ENCODE results near the gene AFF3.

AFF3 gene

GRCh38 chr2:99865818-99866676, 276.3 kb downstream of the AFF3 start:
- Histone ChIP-seq H3K9ac (ENCODE audit: low read length) (no peak overlapping the region), H3K4me3 (ENCODE audit: low read length) (no peak overlapping the region), H3K4me1 (ENCODE audit: control insufficient read depth, insufficient read depth, low read length) (no peaks in the 10 kb centered on the region), H3K9me3 (ENCODE audit: control insufficient read depth, low read length) (no peaks in the 10 kb centered on the region), H3K36me3 (ENCODE audit: control insufficient read depth, insufficient read depth, low read length) (no peaks in the 10 kb centered on the region), H3K27me3 (ENCODE audit: control insufficient read depth, insufficient read depth, low read length) (no peaks in the 10 kb centered on the region)

- H3K4me3 ChIP-seq (ENCODE audit: low read length), result no peak overlapping the region
- no peak overlapping the region for H3K9ac ChIP-seq (ENCODE audit: low read length)
- no peaks in the 10 kb centered on the region for H3K4me1 ChIP-seq (ENCODE audit: control insufficient read depth, insufficient read depth, low read length)
- no peaks in the 10 kb centered on the region for H3K9me3 ChIP-seq (ENCODE audit: control insufficient read depth, low read length)
- no peaks in the 10 kb centered on the region for H3K36me3 ChIP-seq (ENCODE audit: control insufficient read depth, insufficient read depth, low read length)
- no peaks in the 10 kb centered on the region for H3K27me3 ChIP-seq (ENCODE audit: control insufficient read depth, insufficient read depth, low read length)
Measured at GRCh38 chr2:99864561-99865553, 277.5 kb downstream of the AFF3 start.

DNA sequence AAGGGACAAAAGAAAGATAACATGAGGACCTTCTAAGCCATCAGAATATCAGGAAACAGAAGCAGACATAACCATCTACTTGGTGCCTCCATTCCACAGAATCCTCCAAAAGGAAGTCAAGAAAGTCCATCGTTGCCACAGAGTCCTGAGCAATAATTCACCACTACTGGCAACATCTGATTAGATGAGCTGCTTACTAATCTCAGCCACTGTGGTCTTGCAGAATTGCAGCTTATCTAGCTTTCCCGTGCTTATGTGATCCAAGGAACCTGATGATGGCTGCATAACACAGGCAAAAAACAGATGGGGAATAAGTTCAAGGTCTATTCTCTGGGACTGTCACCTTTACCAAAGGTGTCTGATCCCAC, 278.5 kb downstream of the AFF3 start:
- Histone ChIP-seq H3K4me1 (ENCODE audit: control insufficient read depth, insufficient read depth, low read length) (no peaks in the 10 kb centered on the region), H3K9ac (ENCODE audit: low read length) (no peak overlapping the region), H3K4me3 (ENCODE audit: low read length) (no peak overlapping the region), H3K27me3 (ENCODE audit: control insufficient read depth, insufficient read depth, low read length) (no peaks in the 10 kb centered on the region), H3K9me3 (ENCODE audit: control insufficient read depth, low read length) (no peaks in the 10 kb centered on the region), H3K36me3 (ENCODE audit: control insufficient read depth, insufficient read depth, low read length) (no peaks in the 10 kb centered on the region)

DNA sequence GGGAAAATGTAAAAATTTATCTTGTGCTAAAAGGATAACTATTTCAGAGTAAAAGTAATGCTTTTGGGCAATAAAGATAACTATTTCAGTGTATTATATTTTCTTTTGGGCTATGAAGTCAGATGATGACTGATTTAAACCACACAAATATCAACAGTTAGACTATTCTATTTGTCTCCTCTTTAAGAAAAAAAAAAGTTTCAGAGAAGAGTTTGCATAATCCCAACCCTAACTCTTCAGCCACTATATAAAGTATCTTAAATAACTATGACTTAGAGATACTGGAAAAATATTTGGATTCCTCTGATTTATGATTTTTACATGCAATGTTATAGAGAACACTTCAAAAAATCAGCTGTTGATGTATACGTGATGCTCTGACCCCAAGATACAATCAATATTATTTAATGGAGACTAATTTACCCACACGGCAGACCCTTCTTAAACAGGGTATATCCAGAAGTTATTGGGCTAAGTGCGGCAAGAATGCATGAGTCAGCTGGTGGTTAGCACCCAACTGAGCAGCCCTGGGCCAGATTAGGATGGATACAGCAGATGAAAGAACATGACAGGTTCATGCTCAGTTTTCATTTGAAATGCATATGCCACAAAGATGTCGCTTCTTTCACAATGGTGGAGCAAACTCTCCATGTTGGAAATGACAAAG, 279.0 kb downstream of the AFF3 start:
- no peaks in the 10 kb centered on the region for H3K36me3 ChIP-seq (ENCODE audit: control insufficient read depth, insufficient read depth, low read length)
- no peaks in the 10 kb centered on the region for H3K9me3 ChIP-seq (ENCODE audit: control insufficient read depth, low read length)
- no peak overlapping the region for H3K9ac ChIP-seq (ENCODE audit: low read length)
- H3K4me3 ChIP-seq (ENCODE audit: low read length), result no peak overlapping the region
- H3K4me1 ChIP-seq (ENCODE audit: control insufficient read depth, insufficient read depth, low read length), result no peaks in the 10 kb centered on the region
- no peaks in the 10 kb centered on the region for H3K27me3 ChIP-seq (ENCODE audit: control insufficient read depth, insufficient read depth, low read length)

GRCh38 chr2:99862566-99862965, 279.8 kb downstream of the AFF3 start:
- no peaks in the 10 kb centered on the region for H3K4me1 ChIP-seq (ENCODE audit: control insufficient read depth, insufficient read depth, low read length)

GRCh38 chr2:99861376-99861760, 281.0 kb downstream of the AFF3 start:
- no peaks in the 10 kb centered on the region for H3K4me1 ChIP-seq (ENCODE audit: control insufficient read depth, insufficient read depth, low read length)
- no peak overlapping the region for H3K9ac ChIP-seq (ENCODE audit: low read length)
- H3K9me3 ChIP-seq (ENCODE audit: control insufficient read depth, low read length), result no peaks in the 10 kb centered on the region
- H3K36me3 ChIP-seq (ENCODE audit: control insufficient read depth, insufficient read depth, low read length), result no peaks in the 10 kb centered on the region
- H3K4me3 ChIP-seq (ENCODE audit: low read length), result no peak overlapping the region
- H3K27me3 ChIP-seq (ENCODE audit: control insufficient read depth, insufficient read depth, low read length), result no peaks in the 10 kb centered on the region

More at GRCh38 chr2:99862566-99862965, 279.8 kb downstream of the AFF3 start:
- Histone ChIP-seq H3K27me3 (ENCODE audit: control insufficient read depth, insufficient read depth, low read length) (no peaks in the 10 kb centered on the region), H3K9ac (ENCODE audit: low read length) (no peak overlapping the region), H3K36me3 (ENCODE audit: control insufficient read depth, insufficient read depth, low read length) (no peaks in the 10 kb centered on the region), H3K4me3 (ENCODE audit: low read length) (no peak overlapping the region), H3K9me3 (ENCODE audit: control insufficient read depth, low read length) (no peaks in the 10 kb centered on the region)

GRCh38 chr2:99860720-99861375, 281.5 kb downstream of the AFF3 start:
- no peak overlapping the region for H3K9ac ChIP-seq (ENCODE audit: low read length)
- H3K36me3 ChIP-seq (ENCODE audit: control insufficient read depth, insufficient read depth, low read length), result no peaks in the 10 kb centered on the region
- H3K4me3 ChIP-seq (ENCODE audit: low read length), result no peak overlapping the region
- no peaks in the 10 kb centered on the region for H3K27me3 ChIP-seq (ENCODE audit: control insufficient read depth, insufficient read depth, low read length)
- H3K9me3 ChIP-seq (ENCODE audit: control insufficient read depth, low read length), result no peaks in the 10 kb centered on the region
- H3K4me1 ChIP-seq (ENCODE audit: control insufficient read depth, insufficient read depth, low read length), result no peaks in the 10 kb centered on the region

- Histone ChIP-seq H3K4me3 (ENCODE audit: low read length) (no peak overlapping the region), H3K36me3 (ENCODE audit: control insufficient read depth, insufficient read depth, low read length) (no peaks in the 10 kb centered on the region), H3K27me3 (ENCODE audit: control insufficient read depth, insufficient read depth, low read length) (no peaks in the 10 kb centered on the region), H3K9ac (ENCODE audit: low read length) (no peak overlapping the region), H3K9me3 (ENCODE audit: control insufficient read depth, low read length) (no peaks in the 10 kb centered on the region), H3K4me1 (ENCODE audit: control insufficient read depth, insufficient read depth, low read length) (no peaks in the 10 kb centered on the region)
Measured at GRCh38 chr2:99858951-99859596, 283.3 kb downstream of the AFF3 start.

DNA sequence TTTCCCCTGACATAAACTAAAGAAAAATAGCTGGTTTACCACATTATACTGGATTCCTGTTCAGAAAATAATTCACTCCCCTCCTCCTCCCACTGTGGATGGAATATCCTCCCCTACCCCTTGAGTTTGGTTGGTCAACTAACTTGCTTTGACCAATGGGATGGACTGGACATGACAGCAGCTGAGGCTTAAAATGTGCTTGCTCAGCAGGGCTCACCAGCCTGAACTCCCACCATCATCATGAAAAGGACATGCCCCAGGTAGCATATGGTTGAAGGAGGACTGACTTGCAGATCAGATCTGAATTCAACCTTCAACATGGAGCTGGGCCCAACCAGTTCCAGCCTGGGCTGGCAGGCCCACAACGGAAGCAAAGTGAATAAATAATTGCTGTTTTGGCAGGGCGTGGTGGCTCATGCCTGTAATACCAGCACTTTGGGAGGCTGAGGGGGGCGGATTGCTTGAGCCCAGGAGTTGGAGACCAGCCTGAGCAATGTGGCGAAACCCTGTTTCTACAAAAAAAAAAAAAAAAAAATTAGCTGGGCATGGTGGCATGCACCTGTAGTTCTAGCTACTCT, 284.4 kb downstream of the AFF3 start:
- H3K27me3 ChIP-seq (ENCODE audit: control insufficient read depth, insufficient read depth, low read length), result no peaks in the 10 kb centered on the region
- H3K9ac ChIP-seq (ENCODE audit: low read length), result no peak overlapping the region
- H3K36me3 ChIP-seq (ENCODE audit: control insufficient read depth, insufficient read depth, low read length), result no peaks in the 10 kb centered on the region
- no peak overlapping the region for H3K4me3 ChIP-seq (ENCODE audit: low read length)
- no peaks in the 10 kb centered on the region for H3K4me1 ChIP-seq (ENCODE audit: control insufficient read depth, insufficient read depth, low read length)
- no peaks in the 10 kb centered on the region for H3K9me3 ChIP-seq (ENCODE audit: control insufficient read depth, low read length)

GRCh38 chr2:99857372-99857771, 285.0 kb downstream of the AFF3 start:
- no peaks in the 10 kb centered on the region for H3K36me3 ChIP-seq (ENCODE audit: control insufficient read depth, insufficient read depth, low read length)
- H3K4me1 ChIP-seq (ENCODE audit: control insufficient read depth, insufficient read depth, low read length), result no peaks in the 10 kb centered on the region
- no peak overlapping the region for H3K4me3 ChIP-seq (ENCODE audit: low read length)
- no peak overlapping the region for H3K9ac ChIP-seq (ENCODE audit: low read length)
- H3K27me3 ChIP-seq (ENCODE audit: control insufficient read depth, insufficient read depth, low read length), result no peaks in the 10 kb centered on the region
- H3K9me3 ChIP-seq (ENCODE audit: control insufficient read depth, low read length), result no peaks in the 10 kb centered on the region

DNA sequence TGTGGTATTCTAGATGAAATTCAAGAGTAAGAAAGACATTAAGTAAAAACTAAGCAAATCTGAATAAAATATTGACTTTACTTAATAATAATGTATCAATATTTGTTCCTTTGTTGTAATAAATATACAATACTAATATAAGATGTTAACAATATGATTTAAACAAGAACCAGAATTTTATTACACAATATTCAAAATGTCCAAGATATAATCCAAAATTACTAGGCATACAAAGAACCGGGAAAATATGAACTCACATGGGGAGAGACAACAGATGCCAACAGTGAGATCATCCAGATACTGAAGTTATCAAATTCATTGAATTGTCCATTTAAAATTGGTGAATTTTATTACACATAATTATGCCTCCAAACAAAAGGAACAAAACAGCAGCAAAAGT, 286.3 kb downstream of the AFF3 start:
- no peaks in the 10 kb centered on the region for H3K27me3 ChIP-seq (ENCODE audit: control insufficient read depth, insufficient read depth, low read length)
- no peak overlapping the region for H3K9ac ChIP-seq (ENCODE audit: low read length)
- H3K36me3 ChIP-seq (ENCODE audit: control insufficient read depth, insufficient read depth, low read length), result no peaks in the 10 kb centered on the region
- H3K4me3 ChIP-seq (ENCODE audit: low read length), result no peak overlapping the region
- no peaks in the 10 kb centered on the region for H3K9me3 ChIP-seq (ENCODE audit: control insufficient read depth, low read length)
- H3K4me1 ChIP-seq (ENCODE audit: control insufficient read depth, insufficient read depth, low read length), result no peaks in the 10 kb centered on the region

Measured in mucosa of stomach (tissue), 1 donor.